Memory B cell (primary cell): ENCODE measurements around the gene KDM4B.

ENCODE experiments used
- ATAC-seq: fragments of 150-1000 bp; cut with Tn5 transposase; 2 replicates; pipeline ENCODE4 v1.10.0; 2021; ENCODE audit warnings: low read depth, mild to moderate bottlenecking, moderate library complexity
- DNase-seq, 2 donors: peaks; one replicate each; pipeline ENCODE4 v3.0.0; 2022; ENCODE audit warnings: low spot score in 2 of 2
- H3K27ac Mint-ChIP-seq: one replicate; pipeline ENCODE4 v1.8.0; 2022; ENCODE audit warnings: mild to moderate bottlenecking, moderate library complexity, mixed read lengths
- H3K27me3 Mint-ChIP-seq: one replicate; pipeline ENCODE4 v1.8.0; 2022; ENCODE audit warnings: mixed read lengths
- H3K36me3 Mint-ChIP-seq: one replicate; pipeline ENCODE4 v1.8.0; 2022; ENCODE audit warnings: mild to moderate bottlenecking, mixed read lengths
- H3K4me1 Mint-ChIP-seq: one replicate; pipeline ENCODE4 v1.8.0; 2022; ENCODE audit warnings: mixed read lengths
- H3K4me3 Mint-ChIP-seq: one replicate; pipeline ENCODE4 v1.8.0; 2022; ENCODE audit warnings: mild to moderate bottlenecking, moderate library complexity, mixed read lengths
- H3K9me3 Mint-ChIP-seq: one replicate; pipeline ENCODE4 v1.8.0; 2022; ENCODE audit warnings: mixed read lengths

The KDM4B gene

GRCh38 chr19:5177745-5178450 lies 209.0 kb downstream of the KDM4B start:
- no peaks in the 10 kb centered on the region for H3K36me3 Mint-ChIP-seq
- peaks cover 3% of the 10 kb centered on the region for H3K4me1 Mint-ChIP-seq
- H3K27me3 Mint-ChIP-seq = no peaks in the 10 kb centered on the region
- H3K9me3 Mint-ChIP-seq = no peaks in the 10 kb centered on the region
- no peak overlapping the region for H3K4me3 Mint-ChIP-seq
- DNase-seq (no peak), ATAC-seq (no peak)
- H3K27ac Mint-ChIP-seq = no peak overlapping the region

- Mint-ChIP-seq H3K27me3 (no peaks in the 10 kb centered on the region), H3K36me3 (no peaks in the 10 kb centered on the region), H3K4me3 (no peak overlapping the region), H3K9me3 (no peaks in the 10 kb centered on the region), H3K4me1 (peaks cover 3% of the 10 kb centered on the region), H3K27ac (no peak overlapping the region)
- DNase-seq = no peak
- ATAC-seq = no peak
Observed at GRCh38 chr19:5178841-5179240, 209.9 kb downstream of the KDM4B start.

GRCh38 chr19:5179256-5179655 lies 210.3 kb downstream of the KDM4B start:
- H3K27ac Mint-ChIP-seq = no peak overlapping the region
- no peak overlapping the region for H3K4me3 Mint-ChIP-seq
- H3K27me3 Mint-ChIP-seq = no peaks in the 10 kb centered on the region
- H3K36me3 Mint-ChIP-seq = no peaks in the 10 kb centered on the region
- H3K4me1 Mint-ChIP-seq = peaks cover 3% of the 10 kb centered on the region
- ATAC-seq (no peak), DNase-seq (no peak)
- no peaks in the 10 kb centered on the region for H3K9me3 Mint-ChIP-seq

GRCh38 chr19:5181329-5181728 lies 212.4 kb downstream of the KDM4B start:
- DNase-seq = no peak
- H3K27ac Mint-ChIP-seq = no peak overlapping the region
- no peak for ATAC-seq
- no peak overlapping the region for H3K4me3 Mint-ChIP-seq
- peaks cover 3% of the 10 kb centered on the region for H3K4me1 Mint-ChIP-seq
- H3K9me3 Mint-ChIP-seq = no peaks in the 10 kb centered on the region
- H3K27me3 Mint-ChIP-seq = no peaks in the 10 kb centered on the region
- no peaks in the 10 kb centered on the region for H3K36me3 Mint-ChIP-seq

- Mint-ChIP-seq H3K4me3 (no peak overlapping the region), H3K27me3 (peaks cover 2% of the 10 kb centered on the region), H3K36me3 (no peaks in the 10 kb centered on the region), H3K9me3 (no peaks in the 10 kb centered on the region), H3K4me1 (no peaks in the 10 kb centered on the region), H3K27ac (no peak overlapping the region)
- no peak for ATAC-seq
- no peak for DNase-seq
Observed at GRCh38 chr19:5182751-5183150, 213.8 kb downstream of the KDM4B start.

GRCh38 chr19:5183616-5184015 lies 214.7 kb downstream of the KDM4B start:
- Mint-ChIP-seq H3K4me3 (no peak overlapping the region), H3K9me3 (no peaks in the 10 kb centered on the region), H3K27me3 (peaks cover 7% of the 10 kb centered on the region), H3K27ac (no peak overlapping the region), H3K36me3 (no peaks in the 10 kb centered on the region), H3K4me1 (no peaks in the 10 kb centered on the region)
- ATAC-seq (no peak), DNase-seq (no peak)

GRCh38 chr19:5184930-5185329 lies 216.0 kb downstream of the KDM4B start:
- H3K9me3 Mint-ChIP-seq = no peaks in the 10 kb centered on the region
- no peaks in the 10 kb centered on the region for H3K36me3 Mint-ChIP-seq
- H3K27ac Mint-ChIP-seq = no peak overlapping the region
- ATAC-seq = no peak
- DNase-seq = no peak
- H3K4me3 Mint-ChIP-seq = no peak overlapping the region
- H3K4me1 Mint-ChIP-seq = no peaks in the 10 kb centered on the region
- peaks cover 7% of the 10 kb centered on the region for H3K27me3 Mint-ChIP-seq

- Mint-ChIP-seq H3K4me1 (no peaks in the 10 kb centered on the region), H3K4me3 (no peak overlapping the region), H3K9me3 (no peaks in the 10 kb centered on the region), H3K27ac (no peak overlapping the region), H3K36me3 (no peaks in the 10 kb centered on the region), H3K27me3 (peaks cover 10% of the 10 kb centered on the region)
- DNase-seq (no peak), ATAC-seq (no peak)
Observed at GRCh38 chr19:5186293-5187050, 217.6 kb downstream of the KDM4B start.

- no peak for DNase-seq
- no peaks in the 10 kb centered on the region for H3K9me3 Mint-ChIP-seq
Observed at GRCh38 chr19:5188548-5189317, 219.8 kb downstream of the KDM4B start.

GRCh38 chr19:5189318-5189607 lies 220.3 kb downstream of the KDM4B start:
- Mint-ChIP-seq H3K4me3 (no peak overlapping the region), H3K4me1 (no peaks in the 10 kb centered on the region), H3K27me3 (peaks cover 10% of the 10 kb centered on the region), H3K9me3 (no peaks in the 10 kb centered on the region), H3K36me3 (no peaks in the 10 kb centered on the region), H3K27ac (no peak overlapping the region)
- ATAC-seq = no peak
- no peak for DNase-seq

More at GRCh38 chr19:5188548-5189317, 219.8 kb downstream of the KDM4B start:
- H3K4me3 Mint-ChIP-seq = no peak overlapping the region
- H3K27me3 Mint-ChIP-seq = peaks cover 10% of the 10 kb centered on the region
- H3K36me3 Mint-ChIP-seq = no peaks in the 10 kb centered on the region
- ATAC-seq = no peak
- no peaks in the 10 kb centered on the region for H3K4me1 Mint-ChIP-seq
- no peak overlapping the region for H3K27ac Mint-ChIP-seq

GRCh38 chr19:5191091-5191490 lies 222.2 kb downstream of the KDM4B start:
- no peaks in the 10 kb centered on the region for H3K36me3 Mint-ChIP-seq
- no peaks in the 10 kb centered on the region for H3K4me1 Mint-ChIP-seq
- ATAC-seq (no peak), DNase-seq (no peak)
- no peak overlapping the region for H3K4me3 Mint-ChIP-seq
- peaks cover 10% of the 10 kb centered on the region for H3K27me3 Mint-ChIP-seq
- no peak overlapping the region for H3K27ac Mint-ChIP-seq
- no peaks in the 10 kb centered on the region for H3K9me3 Mint-ChIP-seq

GRCh38 chr19:5192568-5192967 lies 223.7 kb downstream of the KDM4B start:
- H3K36me3 Mint-ChIP-seq = no peaks in the 10 kb centered on the region
- DNase-seq = no peak
- no peaks in the 10 kb centered on the region for H3K9me3 Mint-ChIP-seq
- no peak overlapping the region for H3K27ac Mint-ChIP-seq
- H3K4me1 Mint-ChIP-seq = no peaks in the 10 kb centered on the region
- ATAC-seq = no peak
- no peak overlapping the region for H3K4me3 Mint-ChIP-seq
- H3K27me3 Mint-ChIP-seq = peaks cover 8% of the 10 kb centered on the region

GRCh38 chr19:5193192-5193591 lies 224.3 kb downstream of the KDM4B start:
- no peaks in the 10 kb centered on the region for H3K9me3 Mint-ChIP-seq
- no peak for DNase-seq
- H3K4me3 Mint-ChIP-seq = no peak overlapping the region
- H3K27ac Mint-ChIP-seq = no peak overlapping the region
- no peaks in the 10 kb centered on the region for H3K36me3 Mint-ChIP-seq
- no peaks in the 10 kb centered on the region for H3K4me1 Mint-ChIP-seq
- peaks cover 7% of the 10 kb centered on the region for H3K27me3 Mint-ChIP-seq
- ATAC-seq = no peak

GRCh38 chr19:5194641-5195040 lies 225.7 kb downstream of the KDM4B start:
- Mint-ChIP-seq H3K36me3 (no peaks in the 10 kb centered on the region), H3K27me3 (peaks cover 3% of the 10 kb centered on the region), H3K4me3 (no peak overlapping the region), H3K4me1 (no peaks in the 10 kb centered on the region), H3K27ac (no peak overlapping the region), H3K9me3 (no peaks in the 10 kb centered on the region)
- ATAC-seq = no peak
- DNase-seq = no peak
